Activated CD4-positive, alpha-beta T cell treated with anti-CD3 and anti-CD28 coated beads, Interleukin-2, amount 50 U/mL, for 48 hours (primary cell): ENCODE data around the gene ADRA2C.

Experiments used
- DNase-seq, 2 experiments: peaks; one replicate each; pipeline ENCODE4 v3.0.0-alpha.2; 2020

ADRA2C gene

DNA sequence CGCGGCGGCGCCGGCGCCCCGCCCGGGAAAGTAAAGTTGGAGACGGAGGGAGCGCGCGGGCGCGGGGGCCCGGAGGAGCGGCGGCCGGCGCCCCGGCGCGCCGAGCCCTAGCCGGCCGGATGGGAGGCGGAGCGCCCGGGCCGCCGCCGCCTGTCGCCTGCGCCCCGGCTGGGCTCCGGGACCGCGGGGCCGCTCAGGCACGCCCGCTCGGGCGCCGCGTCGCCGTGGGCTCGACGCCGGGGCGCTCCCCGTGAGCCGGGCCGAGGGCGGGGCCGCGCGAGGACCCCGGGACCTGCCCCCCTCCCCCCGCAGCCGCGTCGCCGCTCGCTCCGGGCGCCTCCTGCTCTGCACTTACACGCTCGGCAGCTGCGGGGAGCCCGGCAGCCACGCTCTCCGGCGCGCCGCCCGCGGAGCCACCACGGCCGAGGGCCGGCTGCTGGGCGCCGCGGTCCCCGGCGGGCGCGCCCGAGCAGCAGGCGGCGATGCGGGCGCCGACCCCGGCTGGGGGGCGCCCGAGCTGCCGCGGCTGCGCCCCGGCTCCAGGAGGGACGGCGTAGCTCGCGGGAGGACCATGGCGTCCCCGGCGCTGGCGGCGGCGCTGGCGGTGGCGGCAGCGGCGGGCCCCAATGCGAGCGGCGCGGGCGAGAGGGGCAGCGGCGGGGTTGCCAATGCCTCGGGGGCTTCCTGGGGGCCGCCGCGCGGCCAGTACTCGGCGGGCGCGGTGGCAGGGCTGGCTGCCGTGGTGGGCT is at the start of gene ADRA2C:
TSS of gene ADRA2C (plus strand) at position 350 of the 749 bp plus-strand sequence. CDS start at position 572, 222 bp downstream.
- no peak for DNase-seq

DNA sequence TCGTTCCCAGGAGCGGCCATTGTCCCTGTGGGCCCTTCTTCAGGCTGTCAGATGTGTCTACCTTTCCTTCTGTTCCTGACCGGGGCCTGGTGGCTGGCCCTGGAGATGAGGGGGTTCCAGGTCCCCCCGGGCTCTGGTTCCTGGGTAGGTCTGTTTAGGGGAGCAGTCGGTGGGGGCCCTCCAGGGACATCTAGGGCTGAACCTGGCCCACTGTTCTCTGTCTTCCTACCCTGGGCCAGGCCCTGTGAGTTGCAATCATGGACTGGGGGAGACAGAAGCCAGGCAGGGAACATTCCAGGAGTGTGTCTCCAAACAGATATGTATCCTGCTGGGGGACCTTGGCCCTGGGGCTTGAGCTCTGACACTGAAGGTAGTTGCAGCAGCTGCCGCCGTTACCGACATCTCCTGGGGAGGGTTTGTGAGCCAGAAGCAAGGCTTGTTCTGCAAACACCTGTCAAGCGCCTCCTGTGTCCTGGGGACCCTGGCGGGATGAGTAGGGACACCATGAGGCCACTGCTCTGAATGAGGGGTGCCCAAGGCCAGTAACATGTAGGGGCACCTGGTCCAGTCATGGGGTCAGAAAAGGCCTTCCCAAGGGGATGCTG is 49.5 kb upstream of the ADRA2C start:
- no peak for DNase-seq

DNA sequence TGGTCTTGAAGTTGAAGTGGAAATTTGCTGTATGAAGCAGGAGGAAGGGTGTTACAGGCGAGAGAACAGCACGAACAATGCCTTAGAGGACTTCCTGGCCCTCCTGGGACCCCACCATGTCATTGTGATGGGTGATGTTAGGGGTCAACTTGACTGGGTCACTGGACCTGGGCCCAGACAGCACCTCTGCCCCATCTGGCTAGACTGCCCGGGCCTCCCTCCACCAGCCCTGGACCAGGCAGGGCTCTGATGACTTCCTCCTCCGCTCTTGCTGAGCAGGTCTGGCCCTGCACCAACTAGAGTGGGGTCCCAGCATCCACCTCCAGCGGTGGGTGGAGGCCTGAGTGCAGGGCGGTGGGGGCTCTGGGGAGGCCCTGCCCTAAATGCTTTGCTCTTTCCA is 48.9 kb upstream of the ADRA2C start:
- DNase-seq, result no peak

DNA sequence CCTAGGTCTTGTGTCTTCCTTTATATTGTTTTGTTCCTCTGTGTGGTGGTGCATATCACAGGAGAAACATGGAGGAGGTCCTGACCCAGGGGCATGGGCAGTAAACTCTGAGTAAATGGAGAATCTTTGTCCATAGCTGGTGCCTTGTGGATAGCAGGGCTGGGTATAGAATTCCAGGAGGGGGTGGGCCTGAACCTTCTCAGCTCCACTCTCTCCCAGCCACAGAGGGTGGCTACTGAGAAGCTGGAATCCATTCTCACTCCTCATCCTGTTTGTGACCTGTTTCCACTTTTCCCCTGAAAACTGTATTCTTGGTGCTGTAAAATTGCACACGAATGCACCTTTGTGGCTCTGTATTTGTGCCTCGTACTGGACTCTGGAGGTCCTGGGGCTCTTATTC is 47.7 kb upstream of the ADRA2C start:
- no peak for DNase-seq

DNA sequence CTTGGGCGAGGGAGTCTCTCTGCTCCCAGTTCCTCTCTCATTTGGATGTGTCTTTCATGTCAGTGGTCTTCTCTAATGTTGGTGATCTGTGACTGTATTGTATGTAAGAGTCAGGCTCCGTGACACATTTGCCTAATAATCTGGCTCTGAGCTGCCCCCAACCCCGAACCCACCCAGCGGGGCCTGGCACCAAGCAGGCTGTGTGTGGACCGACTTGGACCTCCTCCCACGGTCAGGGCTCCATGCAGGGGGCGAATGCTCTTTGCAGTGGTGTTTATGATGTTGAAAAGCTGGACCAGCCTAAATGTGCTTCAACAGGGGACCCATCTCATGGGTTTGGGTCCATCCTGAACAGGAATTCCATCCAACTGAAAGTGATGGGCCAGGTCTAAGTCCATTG is 47.0 kb upstream of the ADRA2C start:
- no peak for DNase-seq

DNA sequence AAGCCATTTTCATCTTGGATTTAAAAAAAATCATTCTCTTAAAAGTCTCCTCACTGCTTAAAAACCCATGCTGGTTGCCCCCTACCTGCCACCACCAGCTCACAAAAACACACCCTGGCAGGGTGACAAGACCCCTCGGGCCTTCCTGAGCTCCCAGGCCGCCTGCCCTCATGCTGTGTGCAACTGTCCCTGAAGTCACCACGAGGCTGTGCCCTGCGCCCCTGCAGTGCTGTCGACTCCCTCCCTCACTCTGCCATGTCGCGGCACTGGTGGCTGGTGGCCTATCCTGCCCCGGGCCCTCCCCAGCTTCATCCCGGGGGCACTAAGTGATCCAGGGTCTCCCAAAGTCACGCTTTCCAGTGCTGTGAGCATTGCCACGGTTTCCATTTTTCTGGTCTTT is 46.3 kb upstream of the ADRA2C start:
- DNase-seq, result no peak

DNA sequence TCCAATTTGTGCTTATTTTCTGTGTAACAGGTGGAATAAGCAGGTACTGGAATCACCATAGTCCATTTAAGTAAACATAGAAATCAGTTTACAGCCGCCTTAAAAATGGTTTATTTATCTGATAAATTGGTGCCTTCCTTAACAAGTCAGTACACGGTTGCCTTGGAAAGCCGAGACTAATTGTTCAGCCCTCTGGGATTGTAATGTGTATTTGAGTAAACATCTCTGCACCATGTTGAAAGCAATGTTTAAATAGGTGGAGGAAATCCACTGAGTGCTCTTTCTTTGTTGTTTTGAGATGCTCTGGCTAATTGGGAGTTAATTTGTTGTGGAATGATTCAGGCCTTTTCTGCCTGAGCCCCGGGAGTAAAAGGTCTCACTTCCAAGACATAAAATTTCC is 45.7 kb upstream of the ADRA2C start:
- DNase-seq, result no peak

DNA sequence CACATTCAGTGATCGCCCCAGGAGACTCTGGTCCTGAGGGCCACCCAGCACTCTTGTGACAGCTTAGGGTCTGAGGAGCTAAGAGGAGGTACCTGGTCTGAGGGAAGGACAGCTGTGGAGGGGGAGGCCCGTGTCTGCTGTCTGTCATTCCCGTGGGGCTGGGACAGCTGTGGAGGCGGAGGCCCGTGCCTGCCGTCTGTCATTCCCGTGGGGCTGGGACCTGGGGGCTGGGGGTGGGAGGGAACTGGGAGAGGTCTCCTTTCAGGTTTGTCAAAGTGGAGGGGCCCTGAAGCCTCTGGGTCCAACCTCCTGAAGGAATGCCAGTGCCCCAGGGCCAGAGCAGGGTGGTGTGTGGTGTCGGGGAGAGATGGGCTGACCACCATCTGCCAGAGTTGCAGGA is 45.0 kb upstream of the ADRA2C start:
- DNase-seq, result no peak

DNA sequence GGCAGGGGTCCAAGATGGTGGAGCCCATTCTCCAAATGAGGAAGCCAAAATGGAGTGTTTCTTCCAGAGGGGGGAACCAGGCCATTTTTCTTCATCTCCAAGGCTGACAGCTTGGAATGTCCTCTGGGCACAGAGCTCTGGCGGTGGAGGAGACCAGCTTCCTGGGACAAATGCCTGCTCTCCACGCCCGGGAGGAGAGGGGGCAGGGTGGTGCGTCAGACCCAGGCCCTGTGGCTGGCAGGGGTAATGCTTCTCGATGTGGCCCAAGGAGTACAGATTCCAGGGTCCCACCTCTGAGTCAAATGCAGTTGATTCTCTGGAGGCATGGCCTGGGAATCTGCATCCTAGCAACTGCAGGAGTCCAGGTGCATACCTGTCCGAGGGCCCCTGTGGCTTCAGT is 44.6 kb upstream of the ADRA2C start:
- DNase-seq, result no peak

DNA sequence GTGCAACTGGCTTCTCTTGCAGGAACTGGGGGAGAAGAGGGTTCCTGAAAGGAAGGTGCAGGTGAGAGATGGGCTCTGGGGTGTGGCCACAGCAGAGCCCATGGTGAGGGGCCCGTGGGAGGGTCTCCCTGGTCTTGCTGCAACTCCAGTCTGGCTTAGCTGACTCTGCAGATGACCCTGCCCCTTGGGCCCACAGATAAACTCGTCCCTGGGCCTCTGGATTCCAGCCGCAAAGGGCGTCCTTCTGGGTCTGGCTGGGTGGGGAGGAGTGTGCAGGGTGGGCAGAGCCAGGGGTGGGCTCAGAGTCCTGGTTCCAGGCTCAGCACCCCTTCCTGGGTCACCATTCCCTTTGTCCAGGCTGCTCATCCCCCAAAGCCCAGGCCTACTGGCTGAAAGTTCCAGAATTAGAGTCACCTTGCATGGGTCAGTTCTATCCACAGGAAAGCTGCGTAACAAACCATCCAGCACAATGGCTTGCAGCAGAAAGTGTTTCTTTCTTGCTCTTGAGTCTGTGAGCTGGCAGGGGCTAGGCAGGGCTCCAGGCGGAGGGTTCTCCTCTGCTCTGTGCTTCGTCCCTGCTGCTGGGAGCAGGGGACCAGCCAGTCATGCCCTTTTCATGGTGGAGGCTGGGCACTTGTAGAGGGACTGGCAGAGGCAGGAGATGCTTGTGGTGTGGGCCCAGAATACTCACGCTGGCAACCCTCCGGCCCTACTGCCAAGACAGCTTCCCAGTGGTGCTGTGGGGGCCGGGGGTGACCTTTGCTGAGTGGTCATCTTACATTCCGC is 43.5 kb upstream of the ADRA2C start:
- DNase-seq, result no peak

DNA sequence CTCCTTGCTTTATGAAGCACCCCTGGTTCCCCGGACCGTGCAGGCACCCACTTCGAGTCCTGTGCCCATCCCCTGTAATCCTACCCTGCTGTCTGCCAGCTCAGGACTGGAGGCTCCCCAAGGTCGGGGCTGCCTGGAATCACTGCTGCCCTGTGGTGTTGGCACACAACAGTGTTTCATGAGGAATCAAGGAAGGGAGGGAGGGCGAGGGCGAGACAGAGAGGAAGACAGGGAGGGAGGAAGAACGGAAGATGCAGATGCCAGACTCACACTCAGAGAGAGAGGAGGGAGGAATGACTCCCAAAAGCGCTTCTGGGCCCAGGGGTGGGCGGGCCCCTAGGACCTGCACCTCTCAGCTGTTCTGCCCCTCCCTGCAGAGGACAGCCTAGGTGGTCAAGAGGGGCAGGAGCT is 42.9 kb upstream of the ADRA2C start:
- no peak for DNase-seq

DNA sequence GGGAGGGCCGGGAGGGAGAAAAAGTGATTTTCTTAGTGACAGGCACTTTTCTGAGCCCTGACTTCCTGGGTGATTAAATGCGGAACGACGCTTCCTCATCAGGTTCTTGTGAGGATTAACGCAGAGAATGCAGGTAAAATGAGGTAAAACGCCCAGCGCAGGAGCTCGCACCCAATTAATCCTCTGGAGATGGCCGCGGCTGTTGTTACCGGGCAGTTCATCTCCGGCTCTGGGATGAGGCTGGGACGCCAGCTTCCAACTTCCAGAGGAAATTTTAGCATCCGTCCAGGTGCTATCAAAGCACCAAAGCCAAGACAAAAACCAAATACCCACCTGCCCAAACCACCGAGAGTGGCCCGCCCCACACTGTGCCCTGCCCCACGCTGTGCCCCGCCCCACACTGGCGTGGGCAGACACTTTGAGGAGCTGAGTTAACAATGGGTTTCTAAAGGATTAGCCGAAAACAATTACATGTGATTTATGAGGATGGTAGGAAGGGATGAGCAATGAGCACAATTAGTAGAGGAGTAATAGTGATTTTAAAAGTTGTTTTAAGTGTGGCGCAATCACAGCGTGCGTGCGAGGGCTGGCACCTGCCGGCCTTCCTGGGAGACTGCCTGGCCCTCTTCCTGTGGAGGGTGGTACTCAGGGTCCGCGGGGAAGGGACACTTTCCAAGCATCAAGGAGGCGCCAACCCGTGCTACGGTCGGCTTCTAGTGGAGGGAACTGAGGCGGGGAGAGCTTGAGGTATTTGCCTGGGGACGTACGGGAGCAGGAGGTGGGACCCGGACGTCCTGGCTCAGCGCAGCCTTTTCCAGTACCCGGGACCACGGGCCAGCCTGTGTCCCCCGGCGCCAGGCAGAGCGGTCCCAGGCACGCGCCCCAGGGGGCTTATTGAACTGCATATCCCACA is 41.6 kb upstream of the ADRA2C start:
- DNase-seq, result no peak

DNA sequence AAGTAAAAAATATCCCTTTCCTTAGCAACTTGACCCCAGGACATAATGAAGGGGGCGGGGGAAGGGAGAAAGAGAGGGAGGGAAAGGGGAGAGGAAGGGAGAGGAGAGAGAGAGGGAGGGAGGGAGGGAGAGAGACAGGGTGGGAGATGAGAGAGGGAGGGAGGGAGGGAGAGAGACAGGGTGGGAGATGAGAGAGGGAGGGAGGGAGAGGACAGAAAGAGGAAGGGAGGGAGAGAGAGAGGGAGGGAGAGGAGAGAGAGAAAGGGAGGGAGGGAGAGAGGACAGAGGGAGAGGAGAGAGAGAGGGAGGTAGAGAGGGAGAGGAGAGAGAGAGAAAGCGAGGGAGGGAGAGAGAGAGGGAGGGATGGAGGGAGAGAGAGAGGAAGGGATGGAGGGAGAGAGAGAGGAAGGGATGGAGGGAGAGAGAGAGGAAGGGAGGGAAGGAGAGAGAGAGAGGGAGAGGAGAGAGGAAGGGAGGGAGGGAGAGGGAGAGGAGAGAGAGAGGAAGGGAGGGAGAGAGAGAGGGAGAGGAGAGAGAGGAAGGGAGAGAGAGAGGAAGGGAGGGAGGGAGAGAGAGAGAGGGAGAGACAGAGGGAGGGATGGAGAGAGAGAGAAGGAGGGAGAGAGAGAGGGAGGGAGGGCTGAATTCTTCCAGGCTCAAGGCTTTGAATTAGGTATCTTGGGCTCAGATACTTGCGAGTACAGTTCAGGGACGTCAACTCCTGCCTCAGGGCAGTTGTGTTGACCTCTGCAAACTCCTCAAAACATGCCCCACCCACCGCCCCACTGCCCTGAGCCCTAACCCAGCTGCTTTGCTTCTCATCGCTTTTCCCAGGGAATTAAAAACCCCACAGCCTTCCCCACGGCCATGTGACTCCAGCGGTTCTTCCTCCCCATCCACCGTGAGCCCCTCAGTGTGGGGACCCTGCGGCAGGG is 40.0 kb upstream of the ADRA2C start:
- no peak for DNase-seq

DNA sequence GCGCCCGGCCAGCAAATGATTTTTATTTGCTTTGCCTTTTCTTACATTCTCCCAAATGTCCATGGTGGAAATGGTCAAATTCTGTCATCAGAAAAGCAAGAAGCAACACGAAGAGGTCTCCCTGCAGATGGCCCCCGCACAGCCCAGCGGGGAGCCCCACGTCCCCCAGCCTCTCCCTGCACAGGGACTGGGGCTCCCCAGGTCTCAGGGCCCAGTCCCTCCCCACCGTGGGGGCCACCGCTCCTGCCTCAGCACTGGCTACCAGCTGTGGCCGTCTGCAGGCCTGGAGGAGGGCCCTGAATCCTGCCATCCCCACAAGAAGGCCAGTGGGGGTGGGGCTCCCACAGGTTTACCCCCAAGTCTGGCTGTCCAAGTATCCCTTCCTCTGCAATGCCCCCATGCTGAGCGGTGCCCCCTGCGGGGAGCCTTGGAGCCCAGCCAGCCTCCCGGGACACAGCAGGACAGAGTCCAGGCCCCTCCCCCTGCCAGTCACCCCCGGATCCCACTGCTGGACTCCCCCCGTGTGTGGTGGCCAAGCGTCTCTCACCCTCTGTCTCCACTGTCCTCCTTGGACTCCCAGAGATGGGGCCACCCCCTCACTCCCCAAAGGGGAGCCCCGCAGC is 38.2 kb upstream of the ADRA2C start:
- no peak for DNase-seq

DNA sequence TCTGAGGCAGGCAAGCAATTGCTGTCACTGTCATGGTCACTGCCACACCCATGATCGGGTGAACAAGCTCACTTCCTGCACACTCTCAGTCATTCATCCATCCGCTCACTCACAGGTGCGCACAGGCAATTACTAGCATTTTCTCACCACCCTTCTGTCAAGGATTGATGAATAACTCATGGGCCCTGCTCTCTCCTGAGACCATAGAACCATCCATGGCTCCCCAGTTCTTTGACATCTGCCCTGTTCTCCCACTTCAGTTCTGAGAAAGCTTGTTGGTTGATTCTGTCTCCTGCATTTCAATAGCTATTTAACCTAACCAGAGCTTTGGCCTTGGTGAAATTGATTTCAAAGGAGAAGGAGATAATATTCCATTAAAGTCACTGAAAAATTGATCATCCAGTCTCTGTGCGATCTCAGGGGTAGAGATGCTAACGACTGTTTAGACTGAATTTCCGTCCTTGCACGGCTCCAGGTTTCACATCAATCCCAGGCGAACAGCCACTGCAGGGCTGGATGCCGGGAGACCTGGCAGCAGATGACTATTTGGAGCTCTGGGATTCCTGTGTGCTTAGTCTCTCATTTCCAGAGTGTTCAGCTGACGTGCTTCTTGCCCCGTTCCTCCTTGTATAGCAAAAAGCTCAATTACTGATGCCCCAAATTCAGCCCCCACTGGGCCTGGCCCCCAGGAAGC is 36.9 kb upstream of the ADRA2C start:
- DNase-seq, result no peak

DNA sequence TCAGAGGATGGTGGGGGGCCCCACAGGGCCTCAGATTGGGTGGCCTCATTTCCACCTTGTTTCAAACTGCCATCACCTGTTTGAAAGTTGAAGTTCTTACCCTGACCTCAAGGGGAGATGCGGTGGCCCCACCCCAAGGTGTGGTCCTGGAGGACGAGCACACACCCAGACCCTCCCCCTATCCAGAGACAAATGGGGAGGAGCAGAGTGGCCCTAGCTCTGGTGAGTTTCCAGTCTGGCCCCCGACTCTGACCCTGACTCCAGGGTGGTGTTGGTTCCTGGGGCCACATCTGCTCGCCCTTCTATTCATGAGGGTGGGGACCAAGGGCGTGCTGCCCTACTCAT is 36.3 kb upstream of the ADRA2C start:
- DNase-seq, result no peak

DNA sequence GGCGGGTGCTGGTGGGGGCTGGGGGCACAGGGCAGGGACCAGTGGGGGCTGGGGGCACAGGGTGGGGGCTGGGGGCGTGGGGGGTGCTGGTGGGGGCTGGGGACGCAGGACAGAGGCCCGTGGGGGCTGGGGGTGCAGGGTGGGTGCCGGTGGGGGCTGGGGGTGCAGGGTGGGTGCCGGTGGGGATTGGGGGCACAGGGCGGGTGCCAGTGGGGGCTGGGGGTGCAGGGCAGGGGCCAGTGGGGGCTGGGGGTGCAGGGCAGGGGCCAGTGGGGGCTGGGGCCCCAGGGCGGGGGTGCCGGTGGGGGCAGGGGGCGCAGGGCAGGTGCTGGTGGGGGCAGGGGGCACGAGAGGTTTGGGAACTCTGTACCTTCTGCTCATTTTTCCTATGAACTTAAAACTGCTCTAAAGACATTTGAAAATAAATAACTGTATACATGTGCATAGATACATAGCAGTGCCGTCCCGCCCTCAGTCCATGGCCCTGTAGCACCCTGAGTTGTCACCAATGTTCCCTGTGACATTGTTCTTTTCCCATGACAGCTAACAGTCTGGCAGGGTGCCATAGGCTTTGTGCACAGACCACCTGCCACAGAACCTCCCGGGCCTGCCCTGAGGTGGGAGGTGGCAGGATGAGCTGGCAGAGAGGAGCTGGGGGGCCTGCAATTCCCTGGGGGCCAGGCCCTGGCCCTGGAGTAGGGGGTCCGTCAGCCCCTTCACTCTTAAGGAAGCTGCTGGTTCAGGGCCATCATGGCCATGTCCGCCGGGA is 35.6 kb upstream of the ADRA2C start:
- DNase-seq, result no peak

DNA sequence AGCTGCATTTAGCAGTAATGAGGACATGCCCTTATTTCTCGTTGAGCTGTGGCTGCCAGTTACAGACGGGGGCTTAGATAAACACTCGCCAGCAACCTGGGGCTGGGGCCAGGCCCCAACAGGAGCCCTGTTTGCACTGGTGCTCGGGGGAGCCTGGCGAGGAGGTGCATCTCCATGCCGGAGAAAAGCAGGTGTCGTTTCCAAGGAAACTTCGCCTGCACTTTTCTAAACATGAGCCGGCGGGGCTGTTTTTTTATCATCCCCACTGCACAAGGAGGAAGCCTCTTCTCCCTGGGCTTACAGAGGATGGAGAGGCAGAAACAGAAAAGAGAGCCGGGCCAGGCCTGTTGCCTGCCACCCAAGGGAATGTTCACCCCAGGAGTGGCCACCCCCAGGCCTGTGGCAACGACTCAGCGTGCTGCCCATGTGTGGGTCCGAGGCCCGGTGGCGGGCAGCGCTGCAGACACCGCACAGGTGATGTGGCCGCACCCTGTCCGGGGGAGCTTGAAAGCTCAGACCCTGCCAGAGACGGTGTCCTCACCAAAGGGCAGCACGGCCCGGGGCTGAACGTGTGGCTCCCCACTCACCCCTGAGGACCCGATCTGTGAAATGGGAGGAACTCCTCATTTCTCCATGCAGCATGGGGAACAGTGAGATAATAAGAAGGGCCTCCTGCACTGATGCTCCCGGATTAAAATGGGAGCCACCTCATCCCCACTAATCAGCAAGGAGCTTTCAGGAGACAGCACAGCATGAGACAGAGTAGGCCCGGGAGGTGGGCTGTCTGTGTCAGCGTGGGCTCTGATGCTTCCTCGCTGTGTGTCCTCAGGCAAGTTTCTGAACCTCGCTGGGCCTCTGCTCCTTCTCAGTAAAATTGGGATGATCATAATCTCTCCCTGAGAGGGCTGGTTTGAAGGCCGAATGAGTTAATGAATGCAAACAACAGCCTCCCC is 33.8 kb upstream of the ADRA2C start:
- DNase-seq, result no peak

DNA sequence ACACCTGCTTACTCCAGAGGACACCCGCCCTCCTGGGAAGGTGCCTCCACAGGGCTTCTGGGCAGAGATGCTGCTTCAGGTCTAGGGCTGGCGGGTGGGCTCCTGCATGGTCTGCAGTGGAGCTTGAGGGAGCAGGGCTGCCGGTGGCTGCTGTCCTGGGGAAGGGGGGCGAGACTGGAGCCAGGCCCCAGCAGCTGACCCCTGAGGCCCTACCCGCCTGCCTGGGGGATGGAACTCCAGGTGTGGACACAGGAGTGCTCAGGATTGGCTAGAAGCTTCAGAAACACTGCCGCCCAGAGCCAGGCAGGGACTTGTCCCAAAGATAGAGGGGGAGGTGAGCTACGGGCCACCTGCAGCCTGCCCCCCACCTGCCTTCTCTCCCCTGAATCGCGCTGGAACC is 33.0 kb upstream of the ADRA2C start:
- DNase-seq, result no peak
